Natural killer cell (primary cell): ENCODE measurements around the gene MBNL1. TPM values are rescaled to one million over a fixed set of nuclear protein-coding genes. Genes with fewer than 3 reads are reported as not detected.
A peak's percentile ranks its signal among the peaks of the same experiment; 100 is the strongest.
"Not testable (repeated sequence)": the region's sequence is repeated elsewhere in the genome, so short reads cannot be mapped to it uniquely, and the experiment has no call there.

Experiments used
- ATAC-seq, 3 donors: fragments of 150-1000 bp in 2 of 3; fragments of 200-7000 bp in 1 of 3; cut with Tn5 transposase; 1 replicate in 1 of 3; 2 replicates in 2 of 3; pipeline ENCODE4 v1.10.0; 2021; ENCODE audit warnings: mild to moderate bottlenecking in 2 of 3, moderate library complexity in 2 of 3
- DNase-seq, 2 donors: peaks; one replicate each; pipeline versions ENCODE4 v3.0.0 to v3.0.0-alpha.2; 2013 to 2021; ENCODE audit warnings: mixed read lengths in 1 of 2
- H3K27ac ChIP-seq: one replicate; pipeline ENCODE4 v1.5.1; 2013; ENCODE audit warnings: mild to moderate bottlenecking, low read length
- H3K27me3 ChIP-seq: one replicate; pipeline ENCODE4 v1.6.1; 2013; ENCODE audit warnings: low read length; ENCODE audit not compliant: control insufficient read depth, insufficient read depth
- H3K36me3 ChIP-seq: one replicate; pipeline ENCODE4 v1.6.1; 2013; ENCODE audit warnings: low read length; ENCODE audit not compliant: control insufficient read depth, insufficient read depth
- H3K4me1 ChIP-seq: one replicate; pipeline ENCODE4 v1.6.1; 2013; ENCODE audit warnings: low read length; ENCODE audit not compliant: control insufficient read depth, insufficient read depth
- H3K4me3 ChIP-seq: one replicate; pipeline ENCODE4 v1.5.1; 2013; ENCODE audit warnings: low read length
- H3K9me3 ChIP-seq: one replicate; pipeline ENCODE4 v1.6.1; 2013; ENCODE audit warnings: low read length; ENCODE audit not compliant: control insufficient read depth, insufficient read depth
- H3K27ac Mint-ChIP-seq, 2 donors: one replicate each; pipeline ENCODE4 v1.8.0; 2022; ENCODE audit warnings: mild to moderate bottlenecking in 2 of 2, mixed read lengths in 2 of 2, moderate library complexity in 1 of 2
- H3K27me3 Mint-ChIP-seq, 2 donors: one replicate each; pipeline ENCODE4 v1.8.0; 2022; ENCODE audit warnings: low read depth in 2 of 2, mixed read lengths in 2 of 2
- H3K36me3 Mint-ChIP-seq: one replicate; pipeline ENCODE4 v1.8.0; 2022; ENCODE audit warnings: mixed read lengths
- H3K4me1 Mint-ChIP-seq, 2 donors: one replicate each; pipeline ENCODE4 v1.8.0; 2022; ENCODE audit warnings: mixed read lengths in 2 of 2
- H3K4me3 Mint-ChIP-seq: one replicate; pipeline ENCODE4 v1.8.0; 2022; ENCODE audit warnings: mild to moderate bottlenecking, moderate library complexity, mixed read lengths
- H3K9me3 Mint-ChIP-seq, 2 donors: one replicate each; pipeline ENCODE4 v1.8.0; 2022; ENCODE audit warnings: mixed read lengths in 2 of 2
- WGBS: methylation state at CpG from one replicate; pipeline ENCODE4 v1.1.7; 2013; ENCODE audit warnings: missing lambda C conversion rate; ENCODE audit not compliant: insufficient coverage; 5-methylcytosine and 5-hydroxymethylcytosine counted together
- intact Hi-C: fragments of 100-400 bp; cut with micrococcal nuclease; formaldehyde crosslinking; loops from one replicate; pipeline ENCODE4 v1.14.2; 2022
- total RNA-seq, 4 donors: library from RNA; stranded (reverse); fragments of 120-200 nt in 1 of 4; gene quantifications; one replicate each; pipeline versions ENCODE4 v1.2.3 to v1.2.4, GENCODE V29; 2013 to 2022
- TF ChIP-seq, protein P1 (sequence below): fragments of 200-600 bp; IDR thresholded peaks from one replicate; pipeline ENCODE4 v1.8.0; 2022; ENCODE audit warnings: antibody characterized with exemption

MBNL1 gene
- total RNA-seq, 3 donors from 2014 or later (not counting 1 experiment from before 2014, with no cell fraction given): 600 to 704 (median 607) TPM

DNA sequence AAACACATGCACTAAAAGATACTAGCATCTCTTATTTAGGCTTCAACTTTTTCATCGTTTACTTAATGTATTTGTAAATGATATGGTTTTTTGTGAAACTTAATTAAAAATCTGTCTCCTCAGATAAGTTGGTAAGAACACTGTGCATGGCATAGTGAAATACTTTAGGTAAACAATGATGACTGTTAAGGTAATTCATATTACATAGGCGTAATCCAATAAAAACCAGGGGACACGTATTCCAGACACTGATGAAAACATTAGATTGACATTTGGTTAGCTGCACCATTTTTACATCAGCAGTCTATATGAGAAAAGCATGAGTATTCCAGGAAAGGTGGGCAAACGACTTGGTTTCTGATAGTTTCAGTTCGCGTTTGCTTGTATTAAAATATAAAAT lies 170.0 kb downstream of the MBNL1 start:
- WGBS: 94% methylated on average over 5 of the region's 6 CpGs
- peak overlapping the region; percentile 79 to 85 for H3K27ac Mint-ChIP-seq
- ATAC-seq (no peak), DNase-seq (no peak)
- Histone ChIP-seq H3K4me3 (no peak overlapping the region), H3K36me3 (peaks cover 38% of the 10 kb centered on the region), H3K27me3 (no peaks in the 10 kb centered on the region), H3K4me1 (peaks cover 9% of the 10 kb centered on the region), H3K9me3 (no peaks in the 10 kb centered on the region), H3K27ac (no peak overlapping the region)
- intact Hi-C loops: loop anchor here (5.0 kb wide), 1 partner anchor 36 kb away; no protein-coding TSS in a partner anchor
- H3K9me3 Mint-ChIP-seq: peaks cover 0 to 2% of the 10 kb centered on the region in 2 donors
- peaks cover 73 to 76% of the 10 kb centered on the region in 2 donors for H3K4me1 Mint-ChIP-seq
- H3K36me3 Mint-ChIP-seq: no peaks in the 10 kb centered on the region
- no peaks in the 10 kb centered on the region for H3K27me3 Mint-ChIP-seq
- H3K4me3 Mint-ChIP-seq: peak overlapping the region; percentile 28
- TF ChIP-seq, protein P1, sequence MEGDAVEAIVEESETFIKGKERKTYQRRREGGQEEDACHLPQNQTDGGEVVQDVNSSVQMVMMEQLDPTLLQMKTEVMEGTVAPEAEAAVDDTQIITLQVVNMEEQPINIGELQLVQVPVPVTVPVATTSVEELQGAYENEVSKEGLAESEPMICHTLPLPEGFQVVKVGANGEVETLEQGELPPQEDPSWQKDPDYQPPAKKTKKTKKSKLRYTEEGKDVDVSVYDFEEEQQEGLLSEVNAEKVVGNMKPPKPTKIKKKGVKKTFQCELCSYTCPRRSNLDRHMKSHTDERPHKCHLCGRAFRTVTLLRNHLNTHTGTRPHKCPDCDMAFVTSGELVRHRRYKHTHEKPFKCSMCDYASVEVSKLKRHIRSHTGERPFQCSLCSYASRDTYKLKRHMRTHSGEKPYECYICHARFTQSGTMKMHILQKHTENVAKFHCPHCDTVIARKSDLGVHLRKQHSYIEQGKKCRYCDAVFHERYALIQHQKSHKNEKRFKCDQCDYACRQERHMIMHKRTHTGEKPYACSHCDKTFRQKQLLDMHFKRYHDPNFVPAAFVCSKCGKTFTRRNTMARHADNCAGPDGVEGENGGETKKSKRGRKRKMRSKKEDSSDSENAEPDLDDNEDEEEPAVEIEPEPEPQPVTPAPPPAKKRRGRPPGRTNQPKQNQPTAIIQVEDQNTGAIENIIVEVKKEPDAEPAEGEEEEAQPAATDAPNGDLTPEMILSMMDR: no peak

DNA sequence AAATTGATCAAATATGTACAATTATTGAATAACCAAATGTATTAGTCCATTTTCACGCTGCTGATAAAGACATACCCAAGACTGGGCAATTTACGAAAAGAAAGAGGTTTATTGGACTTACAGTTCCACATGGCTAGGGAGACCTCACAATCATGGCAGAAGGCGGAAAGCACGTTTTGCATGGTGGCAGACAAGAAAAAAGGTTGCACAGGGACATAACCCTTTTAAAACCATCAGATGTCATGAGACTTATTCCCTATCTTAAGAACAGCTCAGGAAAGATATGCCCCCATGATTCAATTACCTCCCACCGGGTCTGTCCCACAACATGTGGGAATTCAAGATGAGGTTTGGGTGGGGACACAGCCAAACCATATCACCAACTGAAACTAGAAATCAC lies 171.5 kb downstream of the MBNL1 start:
- H3K4me3 Mint-ChIP-seq, H3K9me3 ChIP-seq, H3K4me3 ChIP-seq, H3K27me3 ChIP-seq, H3K27ac ChIP-seq, ATAC-seq, DNase-seq, H3K9me3 Mint-ChIP-seq, H3K27me3 Mint-ChIP-seq, H3K36me3 Mint-ChIP-seq: not testable (repeated sequence)
- Mint-ChIP-seq H3K4me1 (peaks cover 73 to 76% of the 10 kb centered on the region in 2 donors), H3K27ac (peak overlapping the region; percentile 53 to 79)
- Histone ChIP-seq H3K36me3 (peaks cover 36% of the 10 kb centered on the region), H3K4me1 (peaks cover 11% of the 10 kb centered on the region)
- 81% methylated on average over 4 of the region's 5 CpGs for WGBS
- intact Hi-C loops: loop anchor here (10.0 kb wide), 1 partner anchor 115 kb away; no protein-coding TSS in a partner anchor

DNA sequence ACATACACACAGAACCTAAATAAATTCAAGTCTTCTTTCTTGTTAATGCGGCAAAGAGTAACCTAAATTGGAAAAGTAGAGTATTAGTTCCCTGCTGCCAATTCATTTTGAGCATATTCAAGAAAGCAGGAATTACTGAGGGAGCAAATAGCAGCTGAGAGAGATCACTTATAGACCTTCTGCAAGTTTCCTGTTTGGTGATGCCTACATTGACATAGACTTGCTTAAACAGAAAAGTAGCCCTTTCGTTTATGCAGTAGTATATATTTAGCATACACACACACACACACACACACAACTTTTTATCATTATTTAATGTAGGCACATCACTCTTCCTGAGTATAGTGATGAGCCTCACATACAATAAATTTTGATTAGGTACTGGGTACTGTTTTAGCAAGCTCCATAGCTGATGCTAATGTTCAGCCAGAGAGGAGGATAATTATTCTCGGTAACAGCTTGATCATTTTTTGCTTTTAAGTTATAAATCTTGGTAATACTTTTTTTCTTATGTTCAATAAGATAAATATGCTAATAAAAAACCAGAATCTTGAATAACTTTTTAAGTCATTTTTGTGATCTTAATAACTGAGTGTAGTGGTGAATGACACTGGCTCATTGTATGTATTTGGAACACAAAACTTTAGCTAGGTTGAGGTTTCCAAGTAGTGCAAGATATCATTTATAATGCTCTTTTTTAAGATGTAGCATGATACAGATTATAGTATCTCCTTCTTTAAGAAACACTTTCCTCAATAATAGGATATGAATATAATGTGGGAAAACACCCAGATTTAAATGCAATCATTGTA lies 174.7 kb downstream of the MBNL1 start:
- H3K4me1 ChIP-seq: peaks cover 10% of the 10 kb centered on the region
- intact Hi-C loops: loop anchor here (1.0 to 10.0 kb wide), 3 partner anchors 119 to 371 kb away; no protein-coding TSS in a partner anchor
- H3K4me3 ChIP-seq: no peak overlapping the region
- TF ChIP-seq, protein P1: no peak
- H3K27ac ChIP-seq: no peak overlapping the region
- ATAC-seq (peak in 2 of 3 donors; percentile 33 to 57), DNase-seq (peak in 1 of 2 donors; percentile 40)
- Mint-ChIP-seq H3K9me3 (no peaks in the 10 kb centered on the region), H3K4me1 (peaks cover 67 to 68% of the 10 kb centered on the region in 2 donors), H3K27ac (peak overlapping the region; percentile 84 to 85), H3K36me3 (no peaks in the 10 kb centered on the region), H3K27me3 (no peaks in the 10 kb centered on the region), H3K4me3 (no peak overlapping the region)
- no peaks in the 10 kb centered on the region for H3K9me3 ChIP-seq
- 89% methylated on average over 1 of the region's 3 CpGs for WGBS
- H3K36me3 ChIP-seq: peaks cover 50% of the 10 kb centered on the region
- no peaks in the 10 kb centered on the region for H3K27me3 ChIP-seq

DNA sequence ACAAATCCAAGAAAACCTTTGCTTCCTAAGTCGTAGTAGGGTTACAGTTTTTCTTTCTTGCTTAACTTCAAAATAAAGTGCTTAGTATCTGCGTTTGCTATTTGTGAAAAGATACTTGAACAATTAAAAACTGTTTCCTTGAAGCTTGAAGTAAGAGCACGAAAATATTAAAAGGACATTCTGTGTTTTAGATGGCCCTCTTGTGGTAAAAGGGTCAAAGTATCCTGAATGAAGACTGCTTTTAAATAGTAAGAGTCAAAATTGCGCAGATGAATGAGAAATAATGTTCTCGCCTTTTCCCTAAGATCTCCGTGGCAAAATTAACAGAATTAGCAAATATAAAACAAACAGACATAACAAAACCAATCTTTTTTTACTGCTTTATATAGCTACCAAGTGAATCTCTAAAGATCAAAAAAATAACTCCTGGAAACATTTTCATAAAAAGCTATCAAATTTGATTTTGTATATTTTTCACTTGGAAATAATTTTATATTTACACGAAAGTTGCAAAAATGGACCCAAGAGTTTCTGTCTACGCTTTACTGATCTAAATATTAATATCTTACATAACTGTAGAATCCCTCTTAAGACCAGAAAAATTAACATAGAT lies 175.4 kb downstream of the MBNL1 start:
- Mint-ChIP-seq H3K4me3 (no peak overlapping the region), H3K9me3 (no peaks in the 10 kb centered on the region), H3K4me1 (peaks cover 61% of the 10 kb centered on the region in 2 donors), H3K27ac (peak overlapping the region; percentile 84 to 85), H3K36me3 (no peaks in the 10 kb centered on the region), H3K27me3 (no peaks in the 10 kb centered on the region)
- intact Hi-C loops: loop anchor here (1.0 to 10.0 kb wide), 3 partner anchors 119 to 372 kb away; no protein-coding TSS in a partner anchor
- DNase-seq (peak in 1 of 2 donors; percentile 68), ATAC-seq (peak; percentile 58 to 72 (median 70))
- H3K4me3 ChIP-seq: no peak overlapping the region
- H3K9me3 ChIP-seq: no peaks in the 10 kb centered on the region
- TF ChIP-seq, protein P1: peak; percentile 70
- H3K27ac ChIP-seq: peak overlapping the region; percentile 14
- WGBS: 33% methylated on average over 6 of the region's 8 CpGs
- no peaks in the 10 kb centered on the region for H3K27me3 ChIP-seq
- peaks cover 53% of the 10 kb centered on the region for H3K36me3 ChIP-seq
- peaks cover 10% of the 10 kb centered on the region for H3K4me1 ChIP-seq
